CD14-positive monocyte (primary cell): ENCODE measurements around the gene SEH1L. TPM values are rescaled to one million over a fixed set of nuclear protein-coding genes. Genes with fewer than 3 reads are reported as not detected.

Experiments
- DNase-seq, 3 donors: peaks; one replicate each; pipeline ENCODE4 v3.0.0-alpha.2; 2011 to 2022
- H2AFZ ChIP-seq: 2 replicates; pipeline ENCODE4 v1.6.0; 2012; ENCODE audit warnings: mild to moderate bottlenecking, low read depth, low read length, inconsistent platforms; ENCODE audit not compliant: insufficient read depth, poor library complexity, severe bottlenecking
- H3K27ac ChIP-seq, 2 donors: 1 replicate in 1 of 2; 2 replicates in 1 of 2; pipeline ENCODE4 v1.5.1; 2012 to 2013; ENCODE audit warnings: low read length in 2 of 2, control low read depth in 1 of 2, inconsistent platforms in 1 of 2, low read depth in 1 of 2, mild to moderate bottlenecking in 1 of 2
- H3K27me3 ChIP-seq, 2 donors: one replicate each; pipeline versions ENCODE4 v1.6.0 to v1.6.1; 2011 to 2013; ENCODE audit warnings: low read length in 2 of 2; ENCODE audit not compliant: control insufficient read depth in 2 of 2, insufficient read depth in 2 of 2
- H3K36me3 ChIP-seq, 2 donors: replicated peaks in 1 of 2; 1 replicate in 1 of 2; 2 replicates in 1 of 2; pipeline versions ENCODE4 v1.5.1 to v1.6.1; 2012 to 2013; ENCODE audit warnings: low read length in 2 of 2, control low read depth in 1 of 2, inconsistent platforms in 1 of 2, mild to moderate bottlenecking in 1 of 2; ENCODE audit not compliant: insufficient read depth in 2 of 2, control insufficient read depth in 1 of 2
- H3K4me1 ChIP-seq, 2 donors: 1 replicate in 1 of 2; 2 replicates in 1 of 2; pipeline versions ENCODE4 v1.5.1 to v1.6.1; 2012 to 2013; ENCODE audit warnings: low read length in 2 of 2, control low read depth in 1 of 2, inconsistent platforms in 1 of 2, mild to moderate bottlenecking in 1 of 2, moderate library complexity in 1 of 2; ENCODE audit not compliant: insufficient read depth in 2 of 2, control insufficient read depth in 1 of 2
- H3K4me2 ChIP-seq: replicated peaks from 2 replicates; pipeline ENCODE3; 2012; ENCODE audit warnings: low read length, moderate library complexity, mild to moderate bottlenecking; ENCODE audit not compliant: poor library complexity, severe bottlenecking; ENCODE audit errors: extremely low read depth
- H3K4me3 ChIP-seq, 3 experiments: fragments of 200-600 bp in 1 of 3; sonication (generic) in 1 of 3; replicated peaks in 1 of 3; 1 replicate in 2 of 3; 2 replicates in 1 of 3; pipeline ENCODE4 v1.5.1; 2011 to 2013; ENCODE audit warnings: low read length in 3 of 3, mild to moderate bottlenecking in 3 of 3, control low read depth in 2 of 3, low read depth in 2 of 3, inconsistent platforms in 1 of 3, moderate library complexity in 1 of 3
- H3K79me2 ChIP-seq: 2 replicates; pipeline ENCODE4 v1.6.0; 2012; ENCODE audit warnings: mild to moderate bottlenecking, control low read depth, inconsistent platforms, low read length, moderate library complexity; ENCODE audit not compliant: insufficient read depth
- H3K9ac ChIP-seq: 2 replicates; pipeline ENCODE4 v1.6.0; 2017; ENCODE audit warnings: low read length, mild to moderate bottlenecking; ENCODE audit not compliant: insufficient read depth, poor library complexity, severe bottlenecking
- H3K9me3 ChIP-seq, 2 donors: replicated peaks in 1 of 2; 1 replicate in 1 of 2; 2 replicates in 1 of 2; pipeline versions ENCODE4 v1.5.1 to v1.6.1; 2012 to 2013; ENCODE audit warnings: low read length in 2 of 2, control low read depth in 1 of 2; ENCODE audit not compliant: control insufficient read depth in 1 of 2, insufficient read depth in 1 of 2
- H4K20me1 ChIP-seq: 2 replicates; pipeline ENCODE4 v1.6.0; 2012; ENCODE audit warnings: mild to moderate bottlenecking, low read length, control low read depth, moderate library complexity; ENCODE audit not compliant: insufficient read depth
- H3K27ac Mint-ChIP-seq, 7 donors: one replicate each; pipeline ENCODE4 v1.8.0; 2020; ENCODE audit warnings: mild to moderate bottlenecking in 7 of 7, mixed read lengths in 7 of 7, moderate library complexity in 6 of 7, inconsistent platforms in 2 of 7
- H3K27me3 Mint-ChIP-seq, 3 donors: one replicate each; pipeline ENCODE4 v1.8.0; 2021 to 2022; ENCODE audit warnings: low read depth in 3 of 3, mild to moderate bottlenecking in 3 of 3, mixed read lengths in 3 of 3, moderate library complexity in 3 of 3, inconsistent platforms in 1 of 3
- H3K36me3 Mint-ChIP-seq, 2 donors: one replicate each; pipeline ENCODE4 v1.8.0; 2020; ENCODE audit warnings: mixed read lengths in 2 of 2, inconsistent platforms in 1 of 2, mild to moderate bottlenecking in 1 of 2
- H3K4me1 Mint-ChIP-seq: one replicate; pipeline ENCODE4 v1.8.0; 2020; ENCODE audit warnings: mild to moderate bottlenecking, mixed read lengths
- H3K4me3 Mint-ChIP-seq, 2 donors: one replicate each; pipeline ENCODE4 v1.8.0; 2020; ENCODE audit warnings: mild to moderate bottlenecking in 2 of 2, mixed read lengths in 2 of 2, moderate library complexity in 1 of 2
- H3K9me3 Mint-ChIP-seq, 7 donors: one replicate each; pipeline ENCODE4 v1.8.0; 2020 to 2022; ENCODE audit warnings: mixed read lengths in 7 of 7, mild to moderate bottlenecking in 6 of 7, moderate library complexity in 6 of 7, inconsistent platforms in 2 of 7
- WGBS: methylation state at CpG from one replicate; pipeline ENCODE4 v1.1.5; 2013; ENCODE audit warnings: missing lambda C conversion rate; ENCODE audit not compliant: insufficient coverage; 5-methylcytosine and 5-hydroxymethylcytosine counted together
- intact Hi-C, 2 donors: fragments of 100-400 bp; cut with micrococcal nuclease; formaldehyde crosslinking; loops; one replicate each; pipeline versions ENCODE4 v1.15.0 to v1.15.1; 2023
- polyA plus RNA-seq, 3 donors: library from polyadenylated mRNA; depleted of rRNA in 1 of 3; unstranded in 2 of 3; stranded (reverse) in 1 of 3; fragments of 300-500 nt in 2 of 3; fragments of >200 nt in 1 of 3; fragmentation: Illumina TruSeq in 2 of 3; gene quantifications; 1 replicate in 2 of 3; 2 replicates in 1 of 3; pipeline ENCODE4 v1.2.3, GENCODE V29; 2012 to 2021
- TF ChIP-seq, protein P1 (sequence below): fragments of 200-600 bp; IDR thresholded peaks from one replicate; pipeline ENCODE4 v1.8.0; 2022; ENCODE audit warnings: antibody characterized with exemption, mild to moderate bottlenecking

Gene SEH1L
- polyA plus RNA-seq, 3 donors: 7.1 to 26.9 (median 25.9) TPM

- H3K9me3 Mint-ChIP-seq: peaks cover 0 to 11% (median 2%) of the 10 kb centered on the region in 7 donors
- peak overlapping the region; percentile 77 to 94 for H3K4me3 Mint-ChIP-seq
- H3K9me3 ChIP-seq: no peaks in the 10 kb centered on the region
- no peak overlapping the region for H3K27ac ChIP-seq
- peaks cover 14 to 48% (median 29%) of the 10 kb centered on the region in 3 donors for H3K27me3 Mint-ChIP-seq
- DNase-seq: no peak
- peak overlapping the region; percentile 53 for H3K9ac ChIP-seq
- H3K4me2 ChIP-seq: peak overlapping the region; percentile 86
- no peaks in the 10 kb centered on the region for H4K20me1 ChIP-seq
- H3K4me1 ChIP-seq: peaks cover 10 to 14% of the 10 kb centered on the region in 2 donors
- peak overlapping the region in 2 of 3 experiments; percentile 39 to 76 for H3K4me3 ChIP-seq
- no peaks in the 10 kb centered on the region for H3K36me3 ChIP-seq
- H2AFZ ChIP-seq: peak overlapping the region; percentile 95
- WGBS: 64% methylated on average over 70 of the region's 75 CpGs
- H3K4me1 Mint-ChIP-seq: peaks cover 12% of the 10 kb centered on the region
- TF ChIP-seq, protein P1, sequence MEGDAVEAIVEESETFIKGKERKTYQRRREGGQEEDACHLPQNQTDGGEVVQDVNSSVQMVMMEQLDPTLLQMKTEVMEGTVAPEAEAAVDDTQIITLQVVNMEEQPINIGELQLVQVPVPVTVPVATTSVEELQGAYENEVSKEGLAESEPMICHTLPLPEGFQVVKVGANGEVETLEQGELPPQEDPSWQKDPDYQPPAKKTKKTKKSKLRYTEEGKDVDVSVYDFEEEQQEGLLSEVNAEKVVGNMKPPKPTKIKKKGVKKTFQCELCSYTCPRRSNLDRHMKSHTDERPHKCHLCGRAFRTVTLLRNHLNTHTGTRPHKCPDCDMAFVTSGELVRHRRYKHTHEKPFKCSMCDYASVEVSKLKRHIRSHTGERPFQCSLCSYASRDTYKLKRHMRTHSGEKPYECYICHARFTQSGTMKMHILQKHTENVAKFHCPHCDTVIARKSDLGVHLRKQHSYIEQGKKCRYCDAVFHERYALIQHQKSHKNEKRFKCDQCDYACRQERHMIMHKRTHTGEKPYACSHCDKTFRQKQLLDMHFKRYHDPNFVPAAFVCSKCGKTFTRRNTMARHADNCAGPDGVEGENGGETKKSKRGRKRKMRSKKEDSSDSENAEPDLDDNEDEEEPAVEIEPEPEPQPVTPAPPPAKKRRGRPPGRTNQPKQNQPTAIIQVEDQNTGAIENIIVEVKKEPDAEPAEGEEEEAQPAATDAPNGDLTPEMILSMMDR: no peak
- no peaks in the 10 kb centered on the region for H3K79me2 ChIP-seq
- intact Hi-C loops: no loop called here
- H3K36me3 Mint-ChIP-seq: no peaks in the 10 kb centered on the region
- no peak overlapping the region for H3K27ac Mint-ChIP-seq
- peaks cover 2 to 42% of the 10 kb centered on the region in 2 donors for H3K27me3 ChIP-seq
These were observed 35.7 kb upstream of the SEH1L start for GRCh38 chr18:12911929-12912703.

DNA sequence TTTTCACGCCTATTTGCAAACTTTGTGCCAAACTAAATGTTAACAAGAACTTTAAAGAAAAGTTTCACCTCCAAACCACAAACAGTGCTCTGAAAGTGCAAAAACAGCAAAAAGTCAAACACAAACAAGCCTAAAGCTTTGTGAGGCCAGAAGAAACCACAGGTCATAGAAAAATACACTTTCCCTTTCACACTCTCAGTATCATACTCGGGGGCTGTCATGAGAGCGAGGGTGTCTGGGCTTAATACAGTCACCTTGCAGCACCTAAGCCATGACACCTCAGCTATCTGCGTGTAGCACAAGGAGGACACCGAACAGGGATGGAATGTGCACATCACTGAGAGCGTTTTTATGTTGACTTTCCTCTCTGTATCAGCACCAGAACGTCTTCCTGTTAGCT lies 26.6 kb upstream of the SEH1L start:
- intact Hi-C loops: no loop called here
- 88% methylated on average over 3 of the region's 7 CpGs for WGBS

More for the DNA sequence above, 26.6 kb upstream of the SEH1L start:
- Histone ChIP-seq H3K27ac (no peak overlapping the region), H3K79me2 (no peaks in the 10 kb centered on the region), H3K4me1 (no peaks in the 10 kb centered on the region), H3K36me3 (no peaks in the 10 kb centered on the region), H2AFZ (peak overlapping the region; percentile 37), H3K9me3 (no peaks in the 10 kb centered on the region), H3K4me3 (no peak overlapping the region), H3K4me2 (no peak overlapping the region), H3K9ac (no peak overlapping the region), H3K27me3 (no peaks in the 10 kb centered on the region), H4K20me1 (no peaks in the 10 kb centered on the region)
- Mint-ChIP-seq H3K9me3 (no peaks in the 10 kb centered on the region), H3K4me3 (no peak overlapping the region), H3K4me1 (no peaks in the 10 kb centered on the region), H3K36me3 (no peaks in the 10 kb centered on the region), H3K27me3 (no peaks in the 10 kb centered on the region), H3K27ac (no peak overlapping the region)
- no peak for DNase-seq
- TF ChIP-seq, protein P1: no peak
